CD14-positive monocyte (primary cell): ENCODE results near the gene SEMA7A. TPM values are rescaled to one million over a fixed set of nuclear protein-coding genes. Genes with fewer than 3 reads are reported as not detected.

Experiments used
- DNase-seq, 3 donors: peaks; one replicate each; pipeline ENCODE4 v3.0.0-alpha.2; 2011 to 2022
- H2AFZ ChIP-seq: 2 replicates; pipeline ENCODE4 v1.6.0; 2012; ENCODE audit warnings: mild to moderate bottlenecking, low read depth, low read length, inconsistent platforms; ENCODE audit not compliant: insufficient read depth, poor library complexity, severe bottlenecking
- H3K27ac ChIP-seq, 2 donors: 1 replicate in 1 of 2; 2 replicates in 1 of 2; pipeline ENCODE4 v1.5.1; 2012 to 2013; ENCODE audit warnings: low read length in 2 of 2, control low read depth in 1 of 2, inconsistent platforms in 1 of 2, low read depth in 1 of 2, mild to moderate bottlenecking in 1 of 2
- H3K27me3 ChIP-seq, 2 donors: one replicate each; pipeline versions ENCODE4 v1.6.0 to v1.6.1; 2011 to 2013; ENCODE audit warnings: low read length in 2 of 2; ENCODE audit not compliant: control insufficient read depth in 2 of 2, insufficient read depth in 2 of 2
- H3K36me3 ChIP-seq, 2 donors: replicated peaks in 1 of 2; 1 replicate in 1 of 2; 2 replicates in 1 of 2; pipeline versions ENCODE4 v1.5.1 to v1.6.1; 2012 to 2013; ENCODE audit warnings: low read length in 2 of 2, control low read depth in 1 of 2, inconsistent platforms in 1 of 2, mild to moderate bottlenecking in 1 of 2; ENCODE audit not compliant: insufficient read depth in 2 of 2, control insufficient read depth in 1 of 2
- H3K4me1 ChIP-seq, 2 donors: 1 replicate in 1 of 2; 2 replicates in 1 of 2; pipeline versions ENCODE4 v1.5.1 to v1.6.1; 2012 to 2013; ENCODE audit warnings: low read length in 2 of 2, control low read depth in 1 of 2, inconsistent platforms in 1 of 2, mild to moderate bottlenecking in 1 of 2, moderate library complexity in 1 of 2; ENCODE audit not compliant: insufficient read depth in 2 of 2, control insufficient read depth in 1 of 2
- H3K4me2 ChIP-seq: replicated peaks from 2 replicates; pipeline ENCODE3; 2012; ENCODE audit warnings: low read length, moderate library complexity, mild to moderate bottlenecking; ENCODE audit not compliant: poor library complexity, severe bottlenecking; ENCODE audit errors: extremely low read depth
- H3K4me3 ChIP-seq, 3 experiments: fragments of 200-600 bp in 1 of 3; sonication (generic) in 1 of 3; replicated peaks in 1 of 3; 1 replicate in 2 of 3; 2 replicates in 1 of 3; pipeline ENCODE4 v1.5.1; 2011 to 2013; ENCODE audit warnings: low read length in 3 of 3, mild to moderate bottlenecking in 3 of 3, control low read depth in 2 of 3, low read depth in 2 of 3, inconsistent platforms in 1 of 3, moderate library complexity in 1 of 3
- H3K79me2 ChIP-seq: 2 replicates; pipeline ENCODE4 v1.6.0; 2012; ENCODE audit warnings: mild to moderate bottlenecking, control low read depth, inconsistent platforms, low read length, moderate library complexity; ENCODE audit not compliant: insufficient read depth
- H3K9ac ChIP-seq: 2 replicates; pipeline ENCODE4 v1.6.0; 2017; ENCODE audit warnings: low read length, mild to moderate bottlenecking; ENCODE audit not compliant: insufficient read depth, poor library complexity, severe bottlenecking
- H3K9me3 ChIP-seq, 2 donors: replicated peaks in 1 of 2; 1 replicate in 1 of 2; 2 replicates in 1 of 2; pipeline versions ENCODE4 v1.5.1 to v1.6.1; 2012 to 2013; ENCODE audit warnings: low read length in 2 of 2, control low read depth in 1 of 2; ENCODE audit not compliant: control insufficient read depth in 1 of 2, insufficient read depth in 1 of 2
- H4K20me1 ChIP-seq: 2 replicates; pipeline ENCODE4 v1.6.0; 2012; ENCODE audit warnings: mild to moderate bottlenecking, low read length, control low read depth, moderate library complexity; ENCODE audit not compliant: insufficient read depth
- H3K27ac Mint-ChIP-seq, 7 donors: one replicate each; pipeline ENCODE4 v1.8.0; 2020; ENCODE audit warnings: mild to moderate bottlenecking in 7 of 7, mixed read lengths in 7 of 7, moderate library complexity in 6 of 7, inconsistent platforms in 2 of 7
- H3K27me3 Mint-ChIP-seq, 3 donors: one replicate each; pipeline ENCODE4 v1.8.0; 2021 to 2022; ENCODE audit warnings: low read depth in 3 of 3, mild to moderate bottlenecking in 3 of 3, mixed read lengths in 3 of 3, moderate library complexity in 3 of 3, inconsistent platforms in 1 of 3
- H3K36me3 Mint-ChIP-seq, 2 donors: one replicate each; pipeline ENCODE4 v1.8.0; 2020; ENCODE audit warnings: mixed read lengths in 2 of 2, inconsistent platforms in 1 of 2, mild to moderate bottlenecking in 1 of 2
- H3K4me1 Mint-ChIP-seq: one replicate; pipeline ENCODE4 v1.8.0; 2020; ENCODE audit warnings: mild to moderate bottlenecking, mixed read lengths
- H3K4me3 Mint-ChIP-seq, 2 donors: one replicate each; pipeline ENCODE4 v1.8.0; 2020; ENCODE audit warnings: mild to moderate bottlenecking in 2 of 2, mixed read lengths in 2 of 2, moderate library complexity in 1 of 2
- H3K9me3 Mint-ChIP-seq, 7 donors: one replicate each; pipeline ENCODE4 v1.8.0; 2020 to 2022; ENCODE audit warnings: mixed read lengths in 7 of 7, mild to moderate bottlenecking in 6 of 7, moderate library complexity in 6 of 7, inconsistent platforms in 2 of 7
- CTCF ChIP-seq: fragments of 200-600 bp; IDR thresholded peaks from one replicate; pipeline ENCODE4 v1.8.0; 2022; ENCODE audit warnings: antibody characterized with exemption, mild to moderate bottlenecking
- WGBS: methylation state at CpG from one replicate; pipeline ENCODE4 v1.1.5; 2013; ENCODE audit warnings: missing lambda C conversion rate; ENCODE audit not compliant: insufficient coverage; 5-methylcytosine and 5-hydroxymethylcytosine counted together
- intact Hi-C, 2 donors: fragments of 100-400 bp; cut with micrococcal nuclease; formaldehyde crosslinking; loops; one replicate each; pipeline versions ENCODE4 v1.15.0 to v1.15.1; 2023
- polyA plus RNA-seq, 3 donors: library from polyadenylated mRNA; depleted of rRNA in 1 of 3; unstranded in 2 of 3; stranded (reverse) in 1 of 3; fragments of 300-500 nt in 2 of 3; fragments of >200 nt in 1 of 3; fragmentation: Illumina TruSeq in 2 of 3; gene quantifications; 1 replicate in 2 of 3; 2 replicates in 1 of 3; pipeline ENCODE4 v1.2.3, GENCODE V29; 2012 to 2021

Gene SEMA7A
- polyA plus RNA-seq, 3 donors = 0.04 to 4.8 (median 0.15) TPM

- Mint-ChIP-seq H3K27me3 (peaks cover 2% of the 10 kb centered on the region in 3 donors), H3K4me3 (no peak overlapping the region), H3K9me3 (no peaks in the 10 kb centered on the region), H3K36me3 (peaks cover 0 to 7% of the 10 kb centered on the region in 2 donors), H3K4me1 (peaks cover 16% of the 10 kb centered on the region), H3K27ac (no peak overlapping the region)
- intact Hi-C loops = no loop called here
- H3K79me2 ChIP-seq = no peaks in the 10 kb centered on the region
- no peak for TF ChIP-seq CTCF
- H3K27ac ChIP-seq = no peak overlapping the region
- H3K9ac ChIP-seq = no peak overlapping the region
- no peak overlapping the region for H3K4me2 ChIP-seq
- H3K9me3 ChIP-seq = no peaks in the 10 kb centered on the region
- no peaks in the 10 kb centered on the region for H4K20me1 ChIP-seq
- H2AFZ ChIP-seq = no peak overlapping the region
- WGBS = 95% methylated on average over 4 of the region's 12 CpGs
- no peaks in the 10 kb centered on the region for H3K36me3 ChIP-seq
- H3K4me1 ChIP-seq = peaks cover 7 to 11% of the 10 kb centered on the region in 2 donors
- no peak overlapping the region for H3K4me3 ChIP-seq
- no peaks in the 10 kb centered on the region for H3K27me3 ChIP-seq
- no peak for DNase-seq
Measured at GRCh38 chr15:74411686-74412085, 22.1 kb downstream of the SEMA7A start.

- peaks cover 7 to 9% of the 10 kb centered on the region in 2 donors for H3K4me1 ChIP-seq
- Mint-ChIP-seq H3K27ac (no peak overlapping the region), H3K9me3 (no peaks in the 10 kb centered on the region), H3K4me3 (no peak overlapping the region), H3K27me3 (peaks cover 2% of the 10 kb centered on the region in 3 donors), H3K36me3 (peaks cover 0 to 2% of the 10 kb centered on the region in 2 donors), H3K4me1 (peaks cover 11% of the 10 kb centered on the region)
- no peaks in the 10 kb centered on the region for H3K36me3 ChIP-seq
- H3K4me2 ChIP-seq = no peak overlapping the region
- 97% methylated on average over 18 of the region's 18 CpGs for WGBS
- H4K20me1 ChIP-seq = no peaks in the 10 kb centered on the region
- no peak for DNase-seq
- intact Hi-C loops = no loop called here
- H3K4me3 ChIP-seq = no peak overlapping the region
- H3K27me3 ChIP-seq = no peaks in the 10 kb centered on the region
- no peak for TF ChIP-seq CTCF
- no peak overlapping the region for H2AFZ ChIP-seq
- no peak overlapping the region for H3K27ac ChIP-seq
- no peak overlapping the region for H3K9ac ChIP-seq
- H3K9me3 ChIP-seq = no peaks in the 10 kb centered on the region
- no peaks in the 10 kb centered on the region for H3K79me2 ChIP-seq
Measured at GRCh38 chr15:74410502-74410901, 23.3 kb downstream of the SEMA7A start.
